ENCODE results near the gene STAP1. TPM values are rescaled to one million over a fixed set of nuclear protein-coding genes. Genes with fewer than 3 reads are reported as not detected.

Gene STAP1
- total RNA-seq, 1 experiment from 2014 or later, result not detected

DNA sequence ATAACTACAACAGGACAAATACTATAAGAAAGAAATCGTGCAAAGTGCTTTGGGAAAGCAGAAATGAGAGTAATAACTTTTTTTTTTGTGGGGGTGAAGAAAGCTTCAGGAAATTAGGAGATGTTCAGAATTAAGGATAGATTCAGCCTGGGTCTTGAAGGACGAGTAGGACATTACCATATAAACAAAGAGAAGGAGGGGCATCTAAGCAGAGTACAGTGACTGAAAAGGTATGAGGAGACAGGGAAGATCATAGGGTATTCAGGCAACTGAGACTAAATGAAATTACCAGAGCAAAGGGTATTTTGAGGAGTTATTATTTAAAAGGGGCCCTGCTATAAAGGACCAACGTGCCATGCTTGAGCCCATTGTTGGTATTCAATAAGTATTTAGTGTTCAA lies 3.1 kb upstream of the STAP1 start:
- no peaks in the 10 kb centered on the region for H3K27me3 Mint-ChIP-seq (ENCODE audit: low read depth)
- H2BK12ac ChIP-seq (ENCODE audit: insufficient read length, low read depth, low read length), result no peak overlapping the region
- no peak overlapping the region for H3K4ac ChIP-seq (ENCODE audit: low read depth, low read length)
- peaks cover 5% of the 10 kb centered on the region in 2 experiments for H3K4me1 Mint-ChIP-seq
- no peak overlapping the region for H2BK20ac ChIP-seq (ENCODE audit: low read depth, low read length, poor library complexity, severe bottlenecking)
- H3K27me3 ChIP-seq (ENCODE audit: insufficient read depth, low read length), result no peaks in the 10 kb centered on the region
- no peak overlapping the region for H3K9ac ChIP-seq (ENCODE audit: extremely low read depth, insufficient read length, low read length)
- no peak overlapping the region for H3T11ph ChIP-seq (ENCODE audit: low read length)
- H3K23me2 ChIP-seq (ENCODE audit: insufficient read length, low read depth, low read length, poor library complexity, severe bottlenecking), result no peaks in the 10 kb centered on the region
- no peak overlapping the region for H2BK5ac ChIP-seq (ENCODE audit: insufficient read length, low read length)
- H3K79me2 ChIP-seq (ENCODE audit: insufficient read depth, low read length), result no peaks in the 10 kb centered on the region
- H2AK5ac ChIP-seq (ENCODE audit: insufficient read length, low read length), result no peak overlapping the region
- DNase-seq, result no peak
- no CpG with 5 or more reads among the region's 3 CpGs for WGBS (ENCODE audit: extremely low coverage, insufficient read length, low lambda C conversion rate)
- H3K4me2 ChIP-seq (ENCODE audit: insufficient read depth, insufficient read length, low read length), result no peak overlapping the region
- no peak overlapping the region; a peak in 2 of 7 replicates for H3K27ac Mint-ChIP-seq
- no peak overlapping the region for H2AFZ ChIP-seq (ENCODE audit: low read length)
- H3K9me3 ChIP-seq (ENCODE audit: control insufficient read depth, low read depth, low read length), result no peaks in the 10 kb centered on the region
- no peak overlapping the region for H4K91ac ChIP-seq (ENCODE audit: insufficient read length, low read depth, low read length)
- H3K18ac ChIP-seq (ENCODE audit: insufficient read length, low read depth, low read length), result no peak overlapping the region
- no peak overlapping the region for H3K23ac ChIP-seq (ENCODE audit: insufficient read length, low read depth, low read length)
- H3K4me1 ChIP-seq (ENCODE audit: insufficient read depth, low read length), result no peaks in the 10 kb centered on the region
- no peak overlapping the region for H3K56ac ChIP-seq (ENCODE audit: insufficient read length, low read depth, low read length)
- no peak overlapping the region for H2BK120ac ChIP-seq (ENCODE audit: low read depth, low read length, poor library complexity, severe bottlenecking)
- no peak overlapping the region for H3K4me3 Mint-ChIP-seq
- no peak overlapping the region for H3K27ac ChIP-seq (ENCODE audit: insufficient read length, low read depth, low read length)
- H4K20me1 ChIP-seq (ENCODE audit: control insufficient read depth, insufficient read depth, insufficient read length), result no peaks in the 10 kb centered on the region
- H3K36me3 Mint-ChIP-seq (ENCODE audit: insufficient read depth in 1 of 3, low read depth in 3 of 3), result no peaks in the 10 kb centered on the region
- H3K9me3 Mint-ChIP-seq, result no peaks in the 10 kb centered on the region
- no peak overlapping the region for H2BK15ac ChIP-seq (ENCODE audit: low read depth, low read length)
- no peak overlapping the region for H4K5ac ChIP-seq (ENCODE audit: insufficient read length, low read depth, low read length)
- TF ChIP-seq, protein P1, sequence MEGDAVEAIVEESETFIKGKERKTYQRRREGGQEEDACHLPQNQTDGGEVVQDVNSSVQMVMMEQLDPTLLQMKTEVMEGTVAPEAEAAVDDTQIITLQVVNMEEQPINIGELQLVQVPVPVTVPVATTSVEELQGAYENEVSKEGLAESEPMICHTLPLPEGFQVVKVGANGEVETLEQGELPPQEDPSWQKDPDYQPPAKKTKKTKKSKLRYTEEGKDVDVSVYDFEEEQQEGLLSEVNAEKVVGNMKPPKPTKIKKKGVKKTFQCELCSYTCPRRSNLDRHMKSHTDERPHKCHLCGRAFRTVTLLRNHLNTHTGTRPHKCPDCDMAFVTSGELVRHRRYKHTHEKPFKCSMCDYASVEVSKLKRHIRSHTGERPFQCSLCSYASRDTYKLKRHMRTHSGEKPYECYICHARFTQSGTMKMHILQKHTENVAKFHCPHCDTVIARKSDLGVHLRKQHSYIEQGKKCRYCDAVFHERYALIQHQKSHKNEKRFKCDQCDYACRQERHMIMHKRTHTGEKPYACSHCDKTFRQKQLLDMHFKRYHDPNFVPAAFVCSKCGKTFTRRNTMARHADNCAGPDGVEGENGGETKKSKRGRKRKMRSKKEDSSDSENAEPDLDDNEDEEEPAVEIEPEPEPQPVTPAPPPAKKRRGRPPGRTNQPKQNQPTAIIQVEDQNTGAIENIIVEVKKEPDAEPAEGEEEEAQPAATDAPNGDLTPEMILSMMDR (conservative IDR thresholded peaks at IDR 0.05), result no peak
- H3K79me1 ChIP-seq (ENCODE audit: insufficient read depth, low read depth, low read length, poor library complexity, severe bottlenecking), result no peaks in the 10 kb centered on the region
- no peak overlapping the region for H4K8ac ChIP-seq (replicated peaks; ENCODE audit: insufficient read length, low read depth, low read length)
- H3K14ac ChIP-seq (ENCODE audit: insufficient read depth, low read length), result no peak overlapping the region
